ENCODE data around the gene KANSL1.

DNA sequence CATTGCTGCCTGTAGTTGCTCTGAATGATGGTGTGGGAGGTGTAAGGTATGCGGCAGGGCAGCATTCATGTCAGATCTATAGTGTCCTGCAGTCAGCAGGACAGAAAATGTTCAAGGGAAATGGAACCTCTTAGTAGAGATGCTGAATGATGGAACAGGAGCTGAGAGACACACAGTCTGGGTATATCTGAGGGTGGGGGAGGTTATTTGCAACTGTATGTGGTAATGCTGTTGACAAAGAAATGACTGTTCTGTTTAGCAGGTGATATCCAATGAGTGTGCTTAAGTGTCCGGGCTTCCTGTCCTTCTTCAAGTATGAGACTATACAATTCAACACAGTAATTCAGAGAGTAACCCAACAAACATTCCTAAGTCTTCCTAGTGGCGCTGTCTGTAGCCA lies 147.6 kb downstream of the KANSL1 start:
- TF ChIP-seq, protein P1, sequence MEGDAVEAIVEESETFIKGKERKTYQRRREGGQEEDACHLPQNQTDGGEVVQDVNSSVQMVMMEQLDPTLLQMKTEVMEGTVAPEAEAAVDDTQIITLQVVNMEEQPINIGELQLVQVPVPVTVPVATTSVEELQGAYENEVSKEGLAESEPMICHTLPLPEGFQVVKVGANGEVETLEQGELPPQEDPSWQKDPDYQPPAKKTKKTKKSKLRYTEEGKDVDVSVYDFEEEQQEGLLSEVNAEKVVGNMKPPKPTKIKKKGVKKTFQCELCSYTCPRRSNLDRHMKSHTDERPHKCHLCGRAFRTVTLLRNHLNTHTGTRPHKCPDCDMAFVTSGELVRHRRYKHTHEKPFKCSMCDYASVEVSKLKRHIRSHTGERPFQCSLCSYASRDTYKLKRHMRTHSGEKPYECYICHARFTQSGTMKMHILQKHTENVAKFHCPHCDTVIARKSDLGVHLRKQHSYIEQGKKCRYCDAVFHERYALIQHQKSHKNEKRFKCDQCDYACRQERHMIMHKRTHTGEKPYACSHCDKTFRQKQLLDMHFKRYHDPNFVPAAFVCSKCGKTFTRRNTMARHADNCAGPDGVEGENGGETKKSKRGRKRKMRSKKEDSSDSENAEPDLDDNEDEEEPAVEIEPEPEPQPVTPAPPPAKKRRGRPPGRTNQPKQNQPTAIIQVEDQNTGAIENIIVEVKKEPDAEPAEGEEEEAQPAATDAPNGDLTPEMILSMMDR (IDR thresholded peaks at IDR 0.05): no peak
- no peak for TF ChIP-seq SIN3A (IDR thresholded peaks at IDR 0.05; ENCODE audit: borderline replicate concordance, insufficient read depth, low read depth, low read length)
- TF ChIP-seq POLR2AphosphoS5 (IDR thresholded peaks at IDR 0.05; ENCODE audit: low read depth, low read length): no peak
- TF ChIP-seq, protein P2, sequence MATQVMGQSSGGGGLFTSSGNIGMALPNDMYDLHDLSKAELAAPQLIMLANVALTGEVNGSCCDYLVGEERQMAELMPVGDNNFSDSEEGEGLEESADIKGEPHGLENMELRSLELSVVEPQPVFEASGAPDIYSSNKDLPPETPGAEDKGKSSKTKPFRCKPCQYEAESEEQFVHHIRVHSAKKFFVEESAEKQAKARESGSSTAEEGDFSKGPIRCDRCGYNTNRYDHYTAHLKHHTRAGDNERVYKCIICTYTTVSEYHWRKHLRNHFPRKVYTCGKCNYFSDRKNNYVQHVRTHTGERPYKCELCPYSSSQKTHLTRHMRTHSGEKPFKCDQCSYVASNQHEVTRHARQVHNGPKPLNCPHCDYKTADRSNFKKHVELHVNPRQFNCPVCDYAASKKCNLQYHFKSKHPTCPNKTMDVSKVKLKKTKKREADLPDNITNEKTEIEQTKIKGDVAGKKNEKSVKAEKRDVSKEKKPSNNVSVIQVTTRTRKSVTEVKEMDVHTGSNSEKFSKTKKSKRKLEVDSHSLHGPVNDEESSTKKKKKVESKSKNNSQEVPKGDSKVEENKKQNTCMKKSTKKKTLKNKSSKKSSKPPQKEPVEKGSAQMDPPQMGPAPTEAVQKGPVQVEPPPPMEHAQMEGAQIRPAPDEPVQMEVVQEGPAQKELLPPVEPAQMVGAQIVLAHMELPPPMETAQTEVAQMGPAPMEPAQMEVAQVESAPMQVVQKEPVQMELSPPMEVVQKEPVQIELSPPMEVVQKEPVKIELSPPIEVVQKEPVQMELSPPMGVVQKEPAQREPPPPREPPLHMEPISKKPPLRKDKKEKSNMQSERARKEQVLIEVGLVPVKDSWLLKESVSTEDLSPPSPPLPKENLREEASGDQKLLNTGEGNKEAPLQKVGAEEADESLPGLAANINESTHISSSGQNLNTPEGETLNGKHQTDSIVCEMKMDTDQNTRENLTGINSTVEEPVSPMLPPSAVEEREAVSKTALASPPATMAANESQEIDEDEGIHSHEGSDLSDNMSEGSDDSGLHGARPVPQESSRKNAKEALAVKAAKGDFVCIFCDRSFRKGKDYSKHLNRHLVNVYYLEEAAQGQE (IDR thresholded peaks at IDR 0.05; ENCODE audit: insufficient read depth in 1 of 2, low read depth in 2 of 2, low read length in 1 of 2): no peak
- no peak for TF ChIP-seq TCF7L2 (IDR thresholded peaks at IDR 0.05; ENCODE audit: low read depth, low read length)
